ENCODE data around the gene C9orf153.
A peak's percentile ranks its signal among the peaks of the same experiment; 100 is the strongest.
"Not testable (repeated sequence)": the region's sequence is repeated elsewhere in the genome, so short reads cannot be mapped to it uniquely, and the experiment has no call there.

The C9orf153 gene

GRCh38 chr9:86262492-86262891 is 3.0 kb upstream of the C9orf153 start:
- DNase-seq: no peak

- DNase-seq: no peak
Measured at GRCh38 chr9:86257391-86257790, 2.1 kb downstream of the C9orf153 start.

GRCh38 chr9:86256653-86257052 is 2.8 kb downstream of the C9orf153 start:
- no peak for DNase-seq

- DNase-seq: no peak
Measured at GRCh38 chr9:86253577-86253976, 5.9 kb downstream of the C9orf153 start.

GRCh38 chr9:86252870-86253269 is 6.6 kb downstream of the C9orf153 start:
- no peak for DNase-seq

- DNase-seq: no peak
Measured at GRCh38 chr9:86250123-86250522, 9.3 kb downstream of the C9orf153 start.

GRCh38 chr9:86248746-86249145 is 10.7 kb downstream of the C9orf153 start:
- no peak for DNase-seq

- no peak for DNase-seq
Measured at GRCh38 chr9:86246752-86247161, 12.7 kb downstream of the C9orf153 start.

GRCh38 chr9:86242071-86242470 is 17.4 kb downstream of the C9orf153 start:
- DNase-seq: peak; percentile 10

GRCh38 chr9:86241216-86241615 is 18.2 kb downstream of the C9orf153 start:
- no peak for DNase-seq

GRCh38 chr9:86238861-86239770 is 20.3 kb downstream of the C9orf153 start:
- peak; percentile 3 for DNase-seq

GRCh38 chr9:86230858-86231257 is 28.6 kb downstream of the C9orf153 start:
- no peak for DNase-seq

- DNase-seq: no peak
Measured at GRCh38 chr9:86222667-86223066, 36.8 kb downstream of the C9orf153 start.

- no peak for DNase-seq
Measured at GRCh38 chr9:86219606-86220005, 39.9 kb downstream of the C9orf153 start.

GRCh38 chr9:86217076-86217755 is 42.2 kb downstream of the C9orf153 start:
- no peak for DNase-seq

- no peak for DNase-seq
Measured at GRCh38 chr9:86207193-86207592, 52.3 kb downstream of the C9orf153 start.

GRCh38 chr9:86202338-86202882 is 57.0 kb downstream of the C9orf153 start:
- peak; percentile 33 for DNase-seq

GRCh38 chr9:86201474-86202337 is 57.8 kb downstream of the C9orf153 start:
- no peak for DNase-seq

- DNase-seq: no peak
Measured at GRCh38 chr9:86200599-86201162, 58.8 kb downstream of the C9orf153 start.

- no peak for DNase-seq
Measured at GRCh38 chr9:86193088-86193487, 66.4 kb downstream of the C9orf153 start.

- not testable (repeated sequence) for DNase-seq
Measured at GRCh38 chr9:86190700-86191099, 68.8 kb downstream of the C9orf153 start.

- no peak for DNase-seq
Measured at GRCh38 chr9:86187121-86187520, 72.3 kb downstream of the C9orf153 start.

GRCh38 chr9:86186696-86187095 is 72.8 kb downstream of the C9orf153 start:
- DNase-seq: no peak
